Ovary (tissue), 3 donors: ENCODE data around the gene ANGEL1.

Experiments used
- POLR2A ChIP-seq: fragments of 450-650 bp; IDR thresholded peaks from one replicate; pipeline ENCODE4 v1.6.1; 2017; ENCODE audit warnings: antibody characterized with exemption, mild to moderate bottlenecking, moderate library complexity
- TF ChIP-seq, protein P1 (sequence below), 3 donors: fragments of 450-650 bp in 2 of 3; fragments of 200-600 bp in 1 of 3; IDR thresholded peaks; one replicate each; pipeline versions ENCODE4 v1.5.1 to v1.8.0; 2016 to 2022; ENCODE audit warnings: antibody characterized with exemption in 3 of 3, mild to moderate bottlenecking in 1 of 3
- donor health status: DM: no; HTN: no; CAD: no.

DNA sequence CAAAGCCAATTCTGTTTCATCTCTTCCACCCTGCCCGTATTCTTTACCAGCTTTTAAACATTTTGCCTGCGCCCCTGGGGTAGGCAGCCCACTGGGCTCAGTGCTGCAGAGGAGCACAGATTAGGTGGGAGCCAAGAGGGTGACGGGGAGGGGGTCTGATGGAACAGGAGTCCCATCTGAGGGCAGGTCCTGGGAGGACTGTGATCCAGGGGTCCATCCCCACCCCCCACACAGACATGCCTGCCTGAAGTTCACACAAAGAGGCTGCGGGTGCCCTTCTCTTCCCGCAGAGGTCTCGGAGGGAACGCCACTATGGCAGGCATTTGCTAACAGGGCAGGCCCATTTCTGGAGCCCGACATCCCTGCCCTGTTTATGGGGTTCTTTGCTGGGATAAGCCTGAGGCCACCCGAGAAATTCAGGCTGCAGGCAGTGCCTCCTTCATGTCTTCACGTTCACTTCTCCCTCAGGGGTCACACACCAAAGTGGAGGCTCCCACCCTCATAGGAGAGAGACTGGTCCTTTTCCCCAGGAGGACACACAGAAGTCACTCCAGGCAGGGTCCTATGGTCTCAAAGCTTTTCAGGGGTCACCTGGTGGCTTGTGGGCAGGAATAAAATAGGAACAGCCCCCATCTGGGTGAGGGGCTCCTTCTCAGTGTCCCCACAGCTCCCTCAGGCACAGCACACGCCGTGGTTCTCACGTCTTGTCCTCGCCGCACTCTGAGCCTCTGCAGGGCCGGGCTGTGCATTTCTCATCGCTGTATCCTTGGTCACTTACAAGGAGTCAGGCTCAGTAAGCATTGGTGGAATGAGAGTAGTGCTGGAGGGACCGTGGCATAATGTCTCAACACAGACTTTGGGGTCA is 38.5 kb downstream of the ANGEL1 start:
- no peak for TF ChIP-seq POLR2A
- TF ChIP-seq, protein P1, sequence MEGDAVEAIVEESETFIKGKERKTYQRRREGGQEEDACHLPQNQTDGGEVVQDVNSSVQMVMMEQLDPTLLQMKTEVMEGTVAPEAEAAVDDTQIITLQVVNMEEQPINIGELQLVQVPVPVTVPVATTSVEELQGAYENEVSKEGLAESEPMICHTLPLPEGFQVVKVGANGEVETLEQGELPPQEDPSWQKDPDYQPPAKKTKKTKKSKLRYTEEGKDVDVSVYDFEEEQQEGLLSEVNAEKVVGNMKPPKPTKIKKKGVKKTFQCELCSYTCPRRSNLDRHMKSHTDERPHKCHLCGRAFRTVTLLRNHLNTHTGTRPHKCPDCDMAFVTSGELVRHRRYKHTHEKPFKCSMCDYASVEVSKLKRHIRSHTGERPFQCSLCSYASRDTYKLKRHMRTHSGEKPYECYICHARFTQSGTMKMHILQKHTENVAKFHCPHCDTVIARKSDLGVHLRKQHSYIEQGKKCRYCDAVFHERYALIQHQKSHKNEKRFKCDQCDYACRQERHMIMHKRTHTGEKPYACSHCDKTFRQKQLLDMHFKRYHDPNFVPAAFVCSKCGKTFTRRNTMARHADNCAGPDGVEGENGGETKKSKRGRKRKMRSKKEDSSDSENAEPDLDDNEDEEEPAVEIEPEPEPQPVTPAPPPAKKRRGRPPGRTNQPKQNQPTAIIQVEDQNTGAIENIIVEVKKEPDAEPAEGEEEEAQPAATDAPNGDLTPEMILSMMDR (IDR thresholded peaks at IDR 0.05) = no peak
